DOHH2 (cell line): ENCODE measurements around the gene FOXP4.

Experiments
- CTCF ChIP-seq: fragments of 200-600 bp; sonication (generic); IDR thresholded peaks from one replicate; pipeline ENCODE4 v1.5.1; 2014; ENCODE audit warnings: antibody characterized with exemption, mild to moderate bottlenecking, low read depth, low read length; ENCODE audit not compliant: poor library complexity, severe bottlenecking
- EZH2phosphoT487 ChIP-seq: fragments of 200-600 bp; sonication (generic); IDR thresholded peaks from 2 replicates; pipeline ENCODE4 v1.6.1; 2017; ENCODE audit warnings: borderline replicate concordance, mild to moderate bottlenecking, antibody characterized with exemption, low read length, moderate library complexity, mixed read lengths

DNA sequence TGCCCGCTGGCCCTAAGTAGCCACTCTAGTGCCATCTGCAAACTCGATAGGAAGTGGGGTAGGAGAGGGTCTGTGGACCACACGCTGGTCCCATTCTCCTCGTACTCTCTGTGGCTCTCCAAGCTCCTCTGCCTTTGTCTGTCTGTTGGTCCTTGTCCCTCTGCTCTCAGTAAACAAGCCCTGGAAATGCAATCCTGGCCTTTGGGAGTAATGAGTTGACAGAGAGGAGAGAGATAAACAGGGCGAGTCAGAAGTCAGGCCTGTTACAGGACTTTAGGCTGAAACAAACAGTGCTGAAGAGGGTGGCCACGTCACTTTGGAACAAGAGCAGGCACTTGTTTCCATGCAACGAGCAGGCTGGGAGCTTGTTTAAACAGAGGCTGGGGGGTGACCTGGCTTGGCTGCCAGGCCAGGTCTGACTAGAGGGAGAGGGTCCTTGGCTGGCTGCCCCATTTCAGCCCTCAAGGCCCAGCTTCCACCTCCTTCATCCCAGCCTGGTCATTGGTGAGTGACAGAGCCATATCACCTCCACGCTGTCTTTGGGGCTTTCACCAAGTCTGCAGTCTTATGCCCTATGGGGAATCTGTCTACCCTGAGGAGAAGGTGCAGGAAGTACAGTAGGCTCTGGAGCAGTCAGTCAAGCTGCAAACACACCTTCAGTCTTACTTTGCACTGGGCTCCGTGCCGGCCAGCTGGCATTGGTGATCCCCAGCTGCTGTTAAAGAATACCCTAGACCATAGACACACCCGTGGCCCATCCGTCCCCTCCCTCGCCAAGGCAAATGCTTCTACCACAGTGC lies 22.6 kb downstream of the FOXP4 start:
- TF ChIP-seq EZH2phosphoT487 (no peak), CTCF (no peak)
